HEK293T (cell line): ENCODE measurements around the gene CASS4.

Source experiments
- CTCF ChIA-PET: fragments of 350-600 bp; formaldehyde crosslinking; extraction: SDS; loops from one replicate; lab custom pipeline; 2021; ENCODE audit warnings: antibody characterized with exemption, inconsistent platforms; lab: Yijun Ruan, JAX
- POLR2A ChIA-PET: fragments of 350-600 bp; formaldehyde crosslinking; extraction: SDS; loops from one replicate; lab custom pipeline; 2020; ENCODE audit warnings: antibody characterized with exemption, inconsistent platforms; lab: Yijun Ruan, JAX
- DNase-seq: peaks from one replicate; pipeline ENCODE4 v3.0.0; 2012; ENCODE audit warnings: mixed read lengths; ENCODE audit errors: extremely low spot score
- ARNT ChIP-seq: fragments of 450-650 bp; IDR thresholded peaks from 2 replicates; pipeline ENCODE4 v1.6.1; 2017; ENCODE audit warnings: mild to moderate bottlenecking
- BHLHE40 ChIP-seq: fragments of 450-650 bp; IDR thresholded peaks from 2 replicates; pipeline ENCODE4 v1.6.1; 2016; ENCODE audit warnings: mild to moderate bottlenecking, moderate library complexity, borderline replicate concordance
- CTBP1 ChIP-seq: fragments of 450-650 bp; IDR thresholded peaks from 2 replicates; pipeline ENCODE4 v1.6.1; 2016; ENCODE audit warnings: borderline replicate concordance
- ELF4 ChIP-seq: fragments of 450-650 bp; IDR thresholded peaks from 2 replicates; pipeline ENCODE4 v1.6.1; 2017; ENCODE audit warnings: antibody characterized with exemption
- FOXA1 ChIP-seq: fragments of 450-650 bp; IDR thresholded peaks from 2 replicates; pipeline ENCODE4 v1.6.1; 2016; ENCODE audit warnings: mild to moderate bottlenecking
- FOXK2 ChIP-seq: fragments of 450-650 bp; IDR thresholded peaks from 2 replicates; pipeline ENCODE4 v1.6.1; 2016; ENCODE audit warnings: mild to moderate bottlenecking
- FOXM1 ChIP-seq: fragments of 450-650 bp; IDR thresholded peaks from 2 replicates; pipeline ENCODE4 v1.6.1; 2017; ENCODE audit warnings: mild to moderate bottlenecking, borderline replicate concordance
- HDGF ChIP-seq: fragments of 450-650 bp; IDR thresholded peaks from 2 replicates; pipeline ENCODE4 v1.6.1; 2017; ENCODE audit warnings: antibody characterized with exemption, borderline replicate concordance
- L3MBTL2 ChIP-seq: fragments of 450-650 bp; conservative IDR thresholded peaks from 2 replicates; pipeline ENCODE4 v1.6.1; 2016; ENCODE audit warnings: mild to moderate bottlenecking
- LEF1 ChIP-seq: fragments of 450-650 bp; IDR thresholded peaks from 2 replicates; pipeline ENCODE4 v1.6.1; 2017; ENCODE audit warnings: mild to moderate bottlenecking, borderline replicate concordance
- NFRKB ChIP-seq: fragments of 450-650 bp; IDR thresholded peaks from 2 replicates; pipeline ENCODE4 v1.6.1; 2016; ENCODE audit warnings: mild to moderate bottlenecking, moderate library complexity
- PKNOX1 ChIP-seq: fragments of 450-650 bp; IDR thresholded peaks from 2 replicates; pipeline ENCODE4 v1.6.1; 2016
- SP1 ChIP-seq: fragments of 450-650 bp; IDR thresholded peaks from 2 replicates; pipeline ENCODE4 v1.6.1; 2017
- SUZ12 ChIP-seq: fragments of 450-650 bp; IDR thresholded peaks from 2 replicates; pipeline ENCODE4 v1.6.1; 2016; ENCODE audit warnings: mild to moderate bottlenecking
- TARDBP ChIP-seq: fragments of 450-650 bp; IDR thresholded peaks from 2 replicates; pipeline ENCODE4 v1.6.1; 2016
- ZNF384 ChIP-seq: fragments of 450-650 bp; IDR thresholded peaks from 2 replicates; pipeline ENCODE4 v1.6.1; 2016

The CASS4 gene

GRCh38 chr20:56468316-56469076 lies 56.4 kb downstream of the CASS4 start, which contains the start of gene RTF2:
RTF2 (plus strand) TSS chr20:56468627; CDS start chr20:56468698, 71 bp downstream.
- TF ChIP-seq L3MBTL2 (peak; percentile 55), SUZ12 (no peak), PKNOX1 (peak; percentile 20; the same call in 1 of the 2 replicates), FOXA1 (no peak), ELF4 (peak; percentile 95), FOXK2 (no peak), NFRKB (no peak), HDGF (no peak), CTBP1 (no peak)
- DNase-seq, result peak; percentile 94
- CTCF ChIA-PET, result no interaction called here
- POLR2A ChIA-PET, result interaction anchor here (1.0 kb wide), 1 partner anchor 59 kb away, joined by 3 read pairs; no protein-coding TSS in a partner anchor

- no peak for DNase-seq
- POLR2A ChIA-PET, result interaction anchor here (1.0 kb wide), 1 partner anchor 60 kb away, joined by 3 read pairs; no protein-coding TSS in a partner anchor
- TF ChIP-seq FOXM1 (no peak), ARNT (no peak), HDGF (no peak), SUZ12 (no peak), NFRKB (no peak), FOXK2 (no peak), ZNF384 (no peak), CTBP1 (no peak), SP1 (no peak), PKNOX1 (no peak), FOXA1 (no peak), LEF1 (no peak), BHLHE40 (no peak), ELF4 (no peak)
- CTCF ChIA-PET, result no interaction called here
These were observed 57.0 kb downstream of the CASS4 start for GRCh38 chr20:56469077-56469449.

GRCh38 chr20:56483970-56484369 lies 71.9 kb downstream of the CASS4 start:
- CTCF ChIA-PET, result no interaction called here

GRCh38 chr20:56487216-56487615 lies 75.2 kb downstream of the CASS4 start:
- POLR2A ChIA-PET, result no interaction called here
- no peak for TF ChIP-seq CTBP1
- no peak for TF ChIP-seq ELF4
- TF ChIP-seq FOXM1, result no peak
- no peak for TF ChIP-seq HDGF
- CTCF ChIA-PET, result no interaction called here
- DNase-seq, result no peak

More at GRCh38 chr20:56483970-56484369, 71.9 kb downstream of the CASS4 start:
- POLR2A ChIA-PET, result no interaction called here
- TF ChIP-seq ZNF384 (no peak), ARNT (no peak), BHLHE40 (no peak), TARDBP (no peak)
- no peak for DNase-seq

- DNase-seq, result no peak
- CTCF ChIA-PET, result no interaction called here
- POLR2A ChIA-PET, result no interaction called here
- TF ChIP-seq CTBP1 (no peak), HDGF (no peak), SUZ12 (no peak), NFRKB (no peak), FOXM1 (no peak), L3MBTL2 (no peak), ZNF384 (no peak), FOXK2 (no peak), ELF4 (no peak), PKNOX1 (no peak), ARNT (no peak), SP1 (no peak), LEF1 (no peak)
These were observed 76.5 kb downstream of the CASS4 start for GRCh38 chr20:56488566-56488965.

GRCh38 chr20:56501116-56501515 lies 89.1 kb downstream of the CASS4 start:
- no peak for DNase-seq
- POLR2A ChIA-PET, result no interaction called here
- TF ChIP-seq ARNT (no peak), FOXK2 (no peak), PKNOX1 (no peak), SUZ12 (no peak), L3MBTL2 (no peak), FOXA1 (no peak), LEF1 (no peak), ELF4 (no peak), BHLHE40 (no peak), NFRKB (no peak), TARDBP (no peak), CTBP1 (no peak), ZNF384 (no peak), SP1 (no peak), FOXM1 (no peak)
- CTCF ChIA-PET, result no interaction called here
